PC-3 (cell line): ENCODE data around the gene FEZF1. TPM values are rescaled to one million over a fixed set of nuclear protein-coding genes. Genes with fewer than 3 reads are reported as not detected.

ENCODE experiments used
- ATAC-seq: fragments of 200-7000 bp; cut with Tn5 transposase; 2 replicates; pipeline ENCODE4 v1.9.1; 2020; ENCODE audit warnings: mild to moderate bottlenecking, moderate library complexity
- BruUV-seq: library from RNA; stranded (reverse); fragments of 400-500 nt; replicated peaks from 2 replicates; lab custom pipeline; 2021; lab: Mats Ljungman, UMichigan
- CTCF ChIA-PET: fragments of 300-600 bp; sonication (Branson Sonifier 250); formaldehyde crosslinking; loops from one replicate; lab custom pipeline; 2022; ENCODE audit warnings: antibody characterized with exemption; lab: Charles Lee
- POLR2A ChIA-PET: fragments of 300-600 bp; sonication (Branson Sonifier 250); formaldehyde crosslinking; loops from one replicate; lab custom pipeline; 2022; ENCODE audit warnings: antibody characterized with exemption; ENCODE audit not compliant: unreplicated experiment; lab: Charles Lee
- DNase-seq: peaks from one replicate; pipeline ENCODE4 v3.0.0-alpha.2; 2015
- H2AFZ ChIP-seq: fragments of 300-600 bp; sonication (generic); 2 replicates; pipeline ENCODE4 v1.6.0; 2016; ENCODE audit warnings: antibody characterized with exemption, low read length
- H3F3A ChIP-seq: fragments of 300-600 bp; sonication (generic); one replicate; pipeline ENCODE4 v1.6.0; 2017; ENCODE audit warnings: antibody characterized with exemption, low read length, control low read depth, mild to moderate bottlenecking; ENCODE audit not compliant: unreplicated experiment
- H3K27ac ChIP-seq: fragments of 300-600 bp; sonication (generic); 2 replicates; pipeline ENCODE4 v1.5.1; 2016; ENCODE audit warnings: mild to moderate bottlenecking, low read length
- H3K27me3 ChIP-seq: fragments of 300-600 bp; sonication (generic); 2 replicates; pipeline ENCODE4 v1.6.1; 2016; ENCODE audit warnings: low read length, mixed read lengths
- H3K36me3 ChIP-seq: fragments of 300-600 bp; sonication (generic); 2 replicates; pipeline ENCODE4 v1.6.1; 2016; ENCODE audit warnings: low read depth, mixed run types, low read length, mixed read lengths
- H3K4me1 ChIP-seq: fragments of 300-600 bp; sonication (generic); 2 replicates; pipeline ENCODE4 v1.5.1; 2016; ENCODE audit warnings: low read length; ENCODE audit not compliant: insufficient read depth
- H3K4me2 ChIP-seq: fragments of 300-600 bp; sonication (generic); 2 replicates; pipeline ENCODE4 v1.6.0; 2016; ENCODE audit warnings: low read length
- H3K4me3 ChIP-seq: fragments of 300-600 bp; sonication (generic); 2 replicates; pipeline ENCODE4 v1.5.1; 2016; ENCODE audit warnings: mild to moderate bottlenecking, low read length, mixed read lengths
- H3K79me2 ChIP-seq: fragments of 300-600 bp; sonication (generic); 2 replicates; pipeline ENCODE4 v1.6.1; 2017; ENCODE audit warnings: low read length, mixed read lengths
- H3K9ac ChIP-seq: fragments of 300-600 bp; sonication (generic); 2 replicates; pipeline ENCODE4 v1.6.0; 2016; ENCODE audit warnings: mild to moderate bottlenecking, low read length
- H3K9me2 ChIP-seq: fragments of 300-600 bp; sonication (generic); replicated peaks from 2 replicates; pipeline ENCODE4 v1.6.1; 2016; ENCODE audit warnings: mixed run types, low read length, mixed read lengths
- H3K9me3 ChIP-seq: fragments of 300-600 bp; sonication (generic); 2 replicates; pipeline ENCODE4 v1.6.1; 2016; ENCODE audit warnings: low read length, mixed read lengths
- H4K20me1 ChIP-seq: fragments of 300-600 bp; sonication (generic); 2 replicates; pipeline ENCODE4 v1.6.1; 2016; ENCODE audit warnings: low read length, mixed read lengths
- EZH2 ChIP-seq: fragments of 300-600 bp; sonication (generic); IDR thresholded peaks from one replicate; pipeline ENCODE4 v1.6.1; 2017; ENCODE audit warnings: antibody characterized with exemption, mild to moderate bottlenecking, low read length; ENCODE audit not compliant: unreplicated experiment
- EZH2phosphoT487 ChIP-seq: fragments of 300-600 bp; sonication (generic); IDR thresholded peaks from 2 replicates; pipeline ENCODE4 v1.6.1; 2018; ENCODE audit warnings: mild to moderate bottlenecking, antibody characterized with exemption, low read length, borderline replicate concordance
- intact Hi-C: fragments of 100-400 bp; cut with micrococcal nuclease; formaldehyde crosslinking; loops from 2 replicates; pipeline ENCODE4 v1.9.0; 2023
- total RNA-seq: library from RNA; depleted of rRNA; stranded (reverse); fragments of >200 nt; gene quantifications from 2 replicates; pipeline ENCODE4 v1.2.3, GENCODE V29; 2014
- TF ChIP-seq, protein P1 (sequence below): fragments of 300-600 bp; sonication (generic); conservative IDR thresholded peaks from 2 replicates; pipeline ENCODE4 v1.5.1; 2017; ENCODE audit warnings: antibody characterized with exemption, low read depth, mild to moderate bottlenecking, low read length

The FEZF1 gene
- total RNA-seq, 1 experiment from 2014 or later: not detected

DNA sequence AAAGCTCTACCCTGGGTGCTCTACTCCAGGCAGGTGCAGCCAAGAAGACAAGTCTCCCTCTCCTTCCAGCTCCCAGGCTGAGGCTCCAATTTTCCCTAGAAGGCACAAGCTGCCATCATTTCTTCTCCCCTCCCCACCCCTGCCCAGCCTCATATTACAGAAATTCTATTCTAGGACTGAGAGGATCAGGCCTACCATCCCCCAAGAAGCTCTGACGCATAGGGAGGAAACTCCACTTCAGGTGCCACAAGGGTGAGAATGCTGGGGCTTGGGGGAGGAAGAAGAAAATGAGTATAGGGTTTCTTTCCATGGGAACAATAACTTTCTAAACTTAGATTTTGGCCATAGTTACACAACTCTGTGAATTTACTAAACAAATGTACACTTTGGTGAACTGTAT lies 35.3 kb downstream of the FEZF1 start:
- Histone ChIP-seq H3K27ac (no peak overlapping the region), H3F3A (no peaks in the 10 kb centered on the region), H3K9ac (no peak overlapping the region), H3K36me3 (no peaks in the 10 kb centered on the region), H3K4me3 (no peak overlapping the region), H4K20me1 (no peaks in the 10 kb centered on the region), H2AFZ (no peak overlapping the region), H3K27me3 (no peaks in the 10 kb centered on the region), H3K4me2 (no peak overlapping the region), H3K79me2 (no peaks in the 10 kb centered on the region), H3K9me2 (no peaks in the 10 kb centered on the region), H3K9me3 (no peaks in the 10 kb centered on the region), H3K4me1 (no peaks in the 10 kb centered on the region)
- intact Hi-C loops: no loop called here
- no TSS peak for BruUV-seq
- CTCF ChIA-PET: no interaction called here
- POLR2A ChIA-PET: no interaction called here
- TF ChIP-seq, protein P1, sequence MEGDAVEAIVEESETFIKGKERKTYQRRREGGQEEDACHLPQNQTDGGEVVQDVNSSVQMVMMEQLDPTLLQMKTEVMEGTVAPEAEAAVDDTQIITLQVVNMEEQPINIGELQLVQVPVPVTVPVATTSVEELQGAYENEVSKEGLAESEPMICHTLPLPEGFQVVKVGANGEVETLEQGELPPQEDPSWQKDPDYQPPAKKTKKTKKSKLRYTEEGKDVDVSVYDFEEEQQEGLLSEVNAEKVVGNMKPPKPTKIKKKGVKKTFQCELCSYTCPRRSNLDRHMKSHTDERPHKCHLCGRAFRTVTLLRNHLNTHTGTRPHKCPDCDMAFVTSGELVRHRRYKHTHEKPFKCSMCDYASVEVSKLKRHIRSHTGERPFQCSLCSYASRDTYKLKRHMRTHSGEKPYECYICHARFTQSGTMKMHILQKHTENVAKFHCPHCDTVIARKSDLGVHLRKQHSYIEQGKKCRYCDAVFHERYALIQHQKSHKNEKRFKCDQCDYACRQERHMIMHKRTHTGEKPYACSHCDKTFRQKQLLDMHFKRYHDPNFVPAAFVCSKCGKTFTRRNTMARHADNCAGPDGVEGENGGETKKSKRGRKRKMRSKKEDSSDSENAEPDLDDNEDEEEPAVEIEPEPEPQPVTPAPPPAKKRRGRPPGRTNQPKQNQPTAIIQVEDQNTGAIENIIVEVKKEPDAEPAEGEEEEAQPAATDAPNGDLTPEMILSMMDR: no peak
- TF ChIP-seq EZH2: no peak
- no peak for TF ChIP-seq EZH2phosphoT487
- DNase-seq: no peak
- ATAC-seq: no peak

DNA sequence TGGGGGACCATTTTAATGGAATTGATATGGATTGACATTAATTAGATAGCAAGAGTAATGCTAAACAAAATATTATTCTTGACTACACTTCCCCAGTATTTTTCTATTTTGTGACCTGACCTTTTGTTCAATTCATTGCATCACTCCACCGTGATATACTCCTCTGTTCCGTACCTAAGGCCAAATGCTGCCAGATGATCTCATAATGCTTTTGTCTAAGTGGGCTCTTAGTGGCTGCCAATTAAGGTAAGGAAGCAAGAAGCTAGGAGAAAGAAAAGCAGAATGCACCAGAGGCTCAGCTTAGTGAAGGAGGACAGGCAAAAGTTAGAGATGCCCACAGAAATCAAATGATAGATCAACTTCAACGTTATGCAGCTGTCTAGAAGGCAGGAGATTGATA lies 36.4 kb downstream of the FEZF1 start:
- Histone ChIP-seq H3K9me2 (no peaks in the 10 kb centered on the region), H3K9me3 (no peaks in the 10 kb centered on the region), H3K27ac (no peak overlapping the region), H3K4me1 (no peaks in the 10 kb centered on the region), H3K27me3 (no peaks in the 10 kb centered on the region), H3K79me2 (no peaks in the 10 kb centered on the region), H3K36me3 (no peaks in the 10 kb centered on the region), H3K9ac (no peak overlapping the region), H3K4me3 (no peak overlapping the region), H2AFZ (no peak overlapping the region), H3F3A (no peaks in the 10 kb centered on the region), H3K4me2 (no peak overlapping the region), H4K20me1 (no peaks in the 10 kb centered on the region)
- no TSS peak for BruUV-seq
- DNase-seq: no peak
- ATAC-seq: no peak
- TF ChIP-seq, protein P1: no peak
- TF ChIP-seq EZH2: no peak
- CTCF ChIA-PET: no interaction called here
- POLR2A ChIA-PET: no interaction called here
- intact Hi-C loops: no loop called here

- BruUV-seq: no TSS peak
These were observed 42.3 kb downstream of the FEZF1 start for GRCh38 chr7:122262246-122262645.

More at GRCh38 chr7:122262246-122262645, 42.3 kb downstream of the FEZF1 start:
- Histone ChIP-seq H3K9me2 (no peaks in the 10 kb centered on the region), H3K4me2 (no peak overlapping the region), H3K79me2 (no peaks in the 10 kb centered on the region), H3K4me3 (no peak overlapping the region), H3K9me3 (no peaks in the 10 kb centered on the region), H2AFZ (no peak overlapping the region), H4K20me1 (no peaks in the 10 kb centered on the region), H3K27ac (no peak overlapping the region), H3K4me1 (no peaks in the 10 kb centered on the region), H3K27me3 (0 out of 2 replicates have a peak, but pooled peaks cover 8% of the 10 kb centered on the region), H3F3A (no peaks in the 10 kb centered on the region), H3K36me3 (no peaks in the 10 kb centered on the region), H3K9ac (no peak overlapping the region)
- no peak for DNase-seq
- TF ChIP-seq, protein P1: no peak
- TF ChIP-seq EZH2 (no peak), EZH2phosphoT487 (no peak)
- ChIA-PET POLR2A (no interaction called here), CTCF (no interaction called here)
- ATAC-seq: no peak
- intact Hi-C loops: no loop called here
